H1 (cell line): ENCODE measurements around the gene SHISA9. TPM values are rescaled to one million over a fixed set of nuclear protein-coding genes. Genes with fewer than 3 reads are reported as not detected.

Source experiments
- CTCF ChIA-PET: fragments of 300-600 bp; sonication (Branson Sonifier 250); formaldehyde crosslinking; loops from one replicate; lab custom pipeline; 2021; ENCODE audit not compliant: partially characterized antibody; lab: Charles Lee
- POLR2A ChIA-PET: fragments of 300-600 bp; sonication (Branson Sonifier 250); formaldehyde crosslinking; loops from one replicate; lab custom pipeline; 2021; ENCODE audit warnings: inconsistent platforms; ENCODE audit not compliant: partially characterized antibody; lab: Charles Lee
- DNase-seq, 2 experiments: peaks; one replicate each; pipeline versions ENCODE4 v3.0.0 to v3.0.0-alpha.2; 2010 to 2022; ENCODE audit warnings: low spot score in 2 of 2, low read depth in 1 of 2, mixed read lengths in 1 of 2
- FAIRE-seq: peaks from 2 replicates; lab custom pipeline; 2011; peaks lifted over from hg19 to GRCh38; lab: Jason Lieb, UNC
- H2AFZ ChIP-seq: 2 replicates; pipeline ENCODE4 v1.8.1; 2012; ENCODE audit warnings: low read length, inconsistent platforms
- H2AK5ac ChIP-seq: 2 replicates; pipeline ENCODE4 v1.6.1; 2013; ENCODE audit warnings: low read depth, low read length
- H2BK120ac ChIP-seq: replicated peaks from 2 replicates; pipeline ENCODE3; 2013; ENCODE audit warnings: low read depth, low read length, inconsistent platforms
- H2BK12ac ChIP-seq: 2 replicates; pipeline ENCODE4 v1.6.1; 2013; ENCODE audit warnings: low read depth, low read length
- H2BK15ac ChIP-seq: 2 replicates; pipeline ENCODE4 v1.6.1; 2013; ENCODE audit warnings: low read length
- H2BK20ac ChIP-seq: 2 replicates; pipeline ENCODE4 v1.6.1; 2013; ENCODE audit warnings: low read length
- H2BK5ac ChIP-seq: 2 replicates; pipeline ENCODE4 v1.6.1; 2013; ENCODE audit warnings: low read depth, low read length
- H3K14ac ChIP-seq: 2 replicates; pipeline ENCODE4 v1.6.1; 2013; ENCODE audit warnings: inconsistent platforms; ENCODE audit not compliant: insufficient read length
- H3K18ac ChIP-seq: 2 replicates; pipeline ENCODE4 v1.6.1; 2013; ENCODE audit warnings: low read length; ENCODE audit errors: extremely low read depth
- H3K23ac ChIP-seq: 2 replicates; pipeline ENCODE4 v1.6.1; 2013; ENCODE audit warnings: inconsistent platforms; ENCODE audit not compliant: insufficient read length
- H3K23me2 ChIP-seq: 2 replicates; pipeline ENCODE4 v1.6.1; 2013; ENCODE audit warnings: low read depth, low read length
- H3K27ac ChIP-seq: 2 replicates; pipeline ENCODE4 v1.6.1; 2011; ENCODE audit warnings: low read depth, low read length, inconsistent platforms
- H3K27me3 ChIP-seq, 4 experiments: replicated peaks in 1 of 4; 1 replicate in 1 of 4; 2 replicates in 3 of 4; pipeline versions ENCODE4 v1.6.1 to v1.8.1; 2011 to 2013; ENCODE audit warnings: low read length in 3 of 4, mild to moderate bottlenecking in 3 of 4, inconsistent platforms in 2 of 4, mixed read lengths in 2 of 4, moderate library complexity in 1 of 4; ENCODE audit not compliant: control insufficient read depth in 3 of 4, insufficient read depth in 3 of 4; ENCODE audit errors: extremely low read depth in 1 of 4
- H3K36me3 ChIP-seq, 4 experiments: 2 replicates each; pipeline versions ENCODE4 v1.6.1 to v1.8.1; 2011 to 2013; ENCODE audit warnings: mild to moderate bottlenecking in 4 of 4, low read length in 3 of 4, moderate library complexity in 2 of 4, control low read depth in 1 of 4, inconsistent platforms in 1 of 4; ENCODE audit not compliant: insufficient read depth in 4 of 4, control insufficient read depth in 2 of 4
- H3K4ac ChIP-seq: replicated peaks from 2 replicates; pipeline ENCODE3; 2013; ENCODE audit warnings: low read length, low read depth, mixed read lengths, inconsistent platforms; ENCODE audit not compliant: insufficient read length
- H3K4me1 ChIP-seq, 4 experiments: replicated peaks in 1 of 4; 1 replicate in 1 of 4; 2 replicates in 3 of 4; pipeline versions ENCODE4 v1.6.1 to v1.8.1; 2011 to 2013; ENCODE audit warnings: low read length in 3 of 4, inconsistent platforms in 2 of 4, mixed read lengths in 1 of 4; ENCODE audit not compliant: insufficient read depth in 4 of 4, control insufficient read depth in 3 of 4
- H3K4me2 ChIP-seq, 2 experiments: 2 replicates each; pipeline versions ENCODE4 v1.6.1 to v1.8.1; 2011 to 2013; ENCODE audit warnings: low read depth in 2 of 2, low read length in 2 of 2, control low read depth in 1 of 2, inconsistent platforms in 1 of 2, mild to moderate bottlenecking in 1 of 2; ENCODE audit not compliant: insufficient read depth in 1 of 2
- H3K4me3 ChIP-seq, 4 experiments: fragments of 200-600, 300-600 bp in 1 of 4; sonication (generic), shearing (Covaris generic), sonication (Bioruptor Twin) in 1 of 4; 2 replicates each; pipeline versions ENCODE4 v1.5.1 to v1.8.1; 2011 to 2016; ENCODE audit warnings: low read length in 4 of 4, low read depth in 3 of 4, control low read depth in 2 of 4, inconsistent platforms in 2 of 4, mild to moderate bottlenecking in 2 of 4, mixed read lengths in 1 of 4, moderate library complexity in 1 of 4; ENCODE audit not compliant: insufficient read depth in 2 of 4; ENCODE audit errors: extremely low read depth in 1 of 4
- H3K56ac ChIP-seq: replicated peaks from 2 replicates; pipeline ENCODE3; 2013; ENCODE audit warnings: low read depth, mild to moderate bottlenecking, mixed read lengths, low read length, inconsistent platforms; ENCODE audit not compliant: insufficient read length
- H3K79me1 ChIP-seq: 2 replicates; pipeline ENCODE4 v1.6.1; 2013; ENCODE audit warnings: low read depth, low read length, control low read depth
- H3K79me2 ChIP-seq, 2 experiments: 2 replicates each; pipeline versions ENCODE4 v1.6.1 to v1.8.1; 2012 to 2013; ENCODE audit warnings: low read length in 2 of 2, mild to moderate bottlenecking in 2 of 2, inconsistent platforms in 1 of 2; ENCODE audit not compliant: insufficient read depth in 2 of 2, control insufficient read depth in 1 of 2
- H3K9ac ChIP-seq, 4 experiments: replicated peaks in 1 of 4; 1 replicate in 1 of 4; 2 replicates in 3 of 4; pipeline versions ENCODE4 v1.6.1 to v1.8.1; 2011 to 2013; ENCODE audit warnings: low read depth in 3 of 4, low read length in 3 of 4, control low read depth in 2 of 4, mild to moderate bottlenecking in 2 of 4, moderate library complexity in 2 of 4, inconsistent platforms in 1 of 4; ENCODE audit errors: extremely low read depth in 1 of 4
- H3K9me3 ChIP-seq, 2 experiments: 2 replicates each; pipeline versions ENCODE4 v1.6.1 to v1.8.1; 2012 to 2013; ENCODE audit warnings: mild to moderate bottlenecking in 2 of 2, moderate library complexity in 2 of 2, control low read depth in 1 of 2, inconsistent platforms in 1 of 2, low read depth in 1 of 2, low read length in 1 of 2, mixed read lengths in 1 of 2; ENCODE audit not compliant: insufficient read depth in 2 of 2
- H4K20me1 ChIP-seq, 2 experiments: replicated peaks in 1 of 2; 2 replicates each; pipeline versions ENCODE3 to v1.8.1; 2011 to 2013; ENCODE audit warnings: inconsistent platforms in 2 of 2, low read length in 2 of 2, mild to moderate bottlenecking in 1 of 2; ENCODE audit not compliant: insufficient read depth in 2 of 2, control insufficient read depth in 1 of 2
- H4K5ac ChIP-seq: 2 replicates; pipeline ENCODE4 v1.6.1; 2013; ENCODE audit warnings: low read length, low read depth, mixed read lengths, inconsistent platforms; ENCODE audit not compliant: insufficient read length
- H4K8ac ChIP-seq: 2 replicates; pipeline ENCODE4 v1.8.0; 2013; ENCODE audit warnings: mild to moderate bottlenecking, moderate library complexity, low read length, inconsistent platforms; ENCODE audit not compliant: insufficient read depth; ENCODE audit errors: extremely low read depth
- H4K91ac ChIP-seq: replicated peaks from 2 replicates; pipeline ENCODE3; 2013; ENCODE audit warnings: low read length, mixed read lengths, inconsistent platforms; ENCODE audit not compliant: insufficient read length
- BRCA1 ChIP-seq: IDR thresholded peaks from 2 replicates; pipeline ENCODE4 v1.6.1; 2012; ENCODE audit warnings: low read depth, low read length, improper control_type of control experiment
- HDAC6 ChIP-seq: IDR thresholded peaks from one replicate; pipeline ENCODE4 v1.7.1; 2012; ENCODE audit warnings: low read depth, mild to moderate bottlenecking, inconsistent platforms, low read length, moderate library complexity
- WGBS, 2 experiments: shearing (Covaris generic) in 1 of 2; methylation state at CpG; one replicate each; pipeline versions ENCODE4 v1.1.6 to v1.1.7; 2013 to 2015; ENCODE audit warnings: low lambda C conversion rate in 2 of 2, mixed read lengths in 2 of 2, inconsistent platforms in 1 of 2, low coverage in 1 of 2, missing lambda C conversion rate in 1 of 2; ENCODE audit not compliant: insufficient replicate concordance in 2 of 2, insufficient coverage in 1 of 2, insufficient read length in 1 of 2; ENCODE audit errors: extremely low coverage in 1 of 2, missing lambda C conversion rate in 1 of 2; 5-methylcytosine and 5-hydroxymethylcytosine counted together
- polyA plus RNA-seq, 7 experiments: library from polyadenylated mRNA; depleted of rRNA in 3 of 7; stranded (reverse) in 5 of 7; unstranded in 2 of 7; fragments of >200 nt in 5 of 7; fragments of 200-250 nt in 2 of 7; gene quantifications; 1 replicate in 5 of 7; 2 replicates in 1 of 7; 4 replicates in 1 of 7; pipeline versions ENCODE4 v1.2.1 to v1.2.3, GENCODE V29; 2011 to 2013; ENCODE audit warnings: missing spikeins in 2 of 7, mixed read lengths in 2 of 7
- total RNA-seq: library from RNA; stranded (reverse); fragmentation: NEBNext Ultra II Directional; extraction: Animal tissue kit (Norgen Biotek cat#: 25700); gene quantifications from 2 replicates; pipeline ENCODE4 v1.2.1, GENCODE V29; 2021

SHISA9 gene
- total and polyA plus RNA-seq, 2 of the 8 experiments (the other 6 are each of a cell fraction or from before 2014, with no cell fraction given): 25.6 to 39.8 TPM

GRCh38 chr16:13148294-13148693 lies 246.9 kb downstream of the SHISA9 start:
- H3K14ac ChIP-seq: no peak overlapping the region
- H4K91ac ChIP-seq: no peak overlapping the region
- DNase-seq (no peak), FAIRE-seq (no peak)
- no peak overlapping the region for H2BK12ac ChIP-seq
- H2AFZ ChIP-seq: no peak overlapping the region
- no peak overlapping the region for H2AK5ac ChIP-seq
- no peak overlapping the region for H3K18ac ChIP-seq
- H3K56ac ChIP-seq: no peak overlapping the region
- CTCF ChIA-PET: interaction anchor here (1.1 kb wide), 1 partner anchor 34 kb away, joined by 3 read pairs; no protein-coding TSS in a partner anchor
- no peak overlapping the region for H2BK120ac ChIP-seq
- H2BK5ac ChIP-seq: no peak overlapping the region
- H2BK15ac ChIP-seq: no peak overlapping the region
- no peak overlapping the region for H3K4ac ChIP-seq
- H4K20me1 ChIP-seq: peaks cover 0 to 2% of the 10 kb centered on the region in 2 experiments
- WGBS, 2 experiments: 90 to 100% methylated on average over 2 to 3 of the region's 3 CpGs
- H2BK20ac ChIP-seq: no peak overlapping the region
- H3K79me1 ChIP-seq: peaks cover 5% of the 10 kb centered on the region
- no peaks in the 10 kb centered on the region for H3K27me3 ChIP-seq
- H3K4me1 ChIP-seq: peaks cover 2 to 4% (median 3%) of the 10 kb centered on the region in 4 experiments; a peak in 5 of 7 replicates
- H3K9me3 ChIP-seq: no peaks in the 10 kb centered on the region
- H3K79me2 ChIP-seq: peaks cover 0 to 30% of the 10 kb centered on the region in 2 experiments; a peak in 2 of 4 replicates
- H3K4me3 ChIP-seq: no peak overlapping the region
- no peak overlapping the region for H4K5ac ChIP-seq
- H3K23ac ChIP-seq: no peak overlapping the region
- H3K4me2 ChIP-seq: no peak overlapping the region
- H3K23me2 ChIP-seq: no peaks in the 10 kb centered on the region; the same call in 1 of the 2 replicates
- no peak overlapping the region; the same call in 1 of the 2 replicates for H4K8ac ChIP-seq
- POLR2A ChIA-PET: no interaction called here
- H3K9ac ChIP-seq: peak overlapping the region in 1 of 4 experiments; percentile 18; a peak in 1 of 7 replicates
- no peaks in the 10 kb centered on the region; a peak in 1 of 8 replicates for H3K36me3 ChIP-seq
- no peak overlapping the region for H3K27ac ChIP-seq
- TF ChIP-seq HDAC6 (no peak), BRCA1 (no peak)
